Suprapubic skin (tissue), 3 donors: Measurements from ENCODE around the gene USP22.

Source experiments
- EP300 ChIP-seq: sonication (generic); formaldehyde crosslinking; IDR thresholded peaks from one replicate; pipeline ENCODE4 v1.6.1; 2017; ENCODE audit warnings: antibody characterized with exemption
- POLR2A ChIP-seq, 2 donors: fragments of 450-650 bp; IDR thresholded peaks; one replicate each; pipeline ENCODE4 v1.6.1; 2017; ENCODE audit warnings: antibody characterized with exemption in 2 of 2, mild to moderate bottlenecking in 2 of 2, moderate library complexity in 2 of 2
- TF ChIP-seq, protein P1 (sequence below), 2 donors: fragments of 200-600 bp in 1 of 2; fragments of 450-650 bp in 1 of 2; sonication (generic) in 1 of 2; IDR thresholded peaks; one replicate each; pipeline ENCODE4 v1.5.1; 2016 to 2019; ENCODE audit warnings: antibody characterized with exemption in 2 of 2, mild to moderate bottlenecking in 1 of 2, moderate library complexity in 1 of 2

DNA sequence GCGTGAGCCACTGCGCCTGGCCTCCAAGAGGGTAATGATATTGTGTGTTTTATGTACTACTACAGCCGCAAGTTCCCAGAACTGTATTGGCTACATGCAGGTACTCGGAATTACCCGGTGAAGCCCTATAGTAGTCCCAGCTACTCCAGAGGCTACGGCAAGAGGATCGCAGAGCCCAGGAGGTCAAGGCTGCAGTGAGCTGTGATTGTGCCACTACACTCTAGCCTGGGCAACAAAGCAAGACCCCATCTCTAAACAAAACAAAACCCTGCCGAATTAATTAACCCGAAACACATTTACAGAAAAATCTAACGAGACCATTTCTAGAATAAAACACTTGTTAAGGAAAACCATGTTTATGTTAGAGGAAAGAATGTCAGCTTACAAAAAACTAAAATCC, 2.2 kb upstream of the USP22 start:
- TF ChIP-seq, protein P1, sequence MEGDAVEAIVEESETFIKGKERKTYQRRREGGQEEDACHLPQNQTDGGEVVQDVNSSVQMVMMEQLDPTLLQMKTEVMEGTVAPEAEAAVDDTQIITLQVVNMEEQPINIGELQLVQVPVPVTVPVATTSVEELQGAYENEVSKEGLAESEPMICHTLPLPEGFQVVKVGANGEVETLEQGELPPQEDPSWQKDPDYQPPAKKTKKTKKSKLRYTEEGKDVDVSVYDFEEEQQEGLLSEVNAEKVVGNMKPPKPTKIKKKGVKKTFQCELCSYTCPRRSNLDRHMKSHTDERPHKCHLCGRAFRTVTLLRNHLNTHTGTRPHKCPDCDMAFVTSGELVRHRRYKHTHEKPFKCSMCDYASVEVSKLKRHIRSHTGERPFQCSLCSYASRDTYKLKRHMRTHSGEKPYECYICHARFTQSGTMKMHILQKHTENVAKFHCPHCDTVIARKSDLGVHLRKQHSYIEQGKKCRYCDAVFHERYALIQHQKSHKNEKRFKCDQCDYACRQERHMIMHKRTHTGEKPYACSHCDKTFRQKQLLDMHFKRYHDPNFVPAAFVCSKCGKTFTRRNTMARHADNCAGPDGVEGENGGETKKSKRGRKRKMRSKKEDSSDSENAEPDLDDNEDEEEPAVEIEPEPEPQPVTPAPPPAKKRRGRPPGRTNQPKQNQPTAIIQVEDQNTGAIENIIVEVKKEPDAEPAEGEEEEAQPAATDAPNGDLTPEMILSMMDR (IDR thresholded peaks at IDR 0.05) = no peak
- TF ChIP-seq POLR2A (IDR thresholded peaks at IDR 0.05) (no peak), EP300 (no peak)
